HL-60 (cell line): Measurements from ENCODE around the gene TIFAB.

Experiments used
- DNase-seq, 2 experiments: peaks; one replicate each; pipeline ENCODE4 v3.0.0-alpha.2; 2010 to 2020; ENCODE audit warnings: low read depth in 1 of 2, low spot score in 1 of 2
- H3K27ac ChIP-seq: fragments of 250-450 bp; sonication (Bioruptor Pico); replicated peaks from 2 replicates; pipeline ENCODE4 v1.5.1; 2020; ENCODE audit warnings: mild to moderate bottlenecking, moderate library complexity
- H3K27me3 ChIP-seq: fragments of 250-450 bp; sonication (Bioruptor Pico); 2 replicates; pipeline ENCODE4 v1.5.1; 2021; ENCODE audit warnings: mild to moderate bottlenecking, moderate library complexity; ENCODE audit not compliant: insufficient read depth, poor library complexity, severe bottlenecking
- H3K4me3 ChIP-seq: replicated peaks from 2 replicates; pipeline ENCODE4 v1.5.1; 2011; ENCODE audit warnings: mild to moderate bottlenecking, control low read depth, low read length; ENCODE audit not compliant: insufficient read depth
- GABPA ChIP-seq: IDR thresholded peaks from 2 replicates; pipeline ENCODE4 v1.6.1; 2012; ENCODE audit warnings: low read depth
- POLR2AphosphoS5 ChIP-seq: IDR thresholded peaks from 2 replicates; pipeline ENCODE4 v1.6.1; 2012; ENCODE audit warnings: low read depth
- REST ChIP-seq: IDR thresholded peaks from 2 replicates; pipeline ENCODE4 v1.6.1; 2012; ENCODE audit warnings: low read depth; ENCODE audit not compliant: insufficient replicate concordance
- SPI1 ChIP-seq: IDR thresholded peaks from 2 replicates; pipeline ENCODE4 v1.6.1; 2012; ENCODE audit warnings: low read depth, mild to moderate bottlenecking, borderline replicate concordance
- TF ChIP-seq, protein P1 (sequence below): IDR thresholded peaks from one replicate; pipeline ENCODE4 v1.5.1; 2011; ENCODE audit warnings: low read length, control low read depth, inconsistent platforms; ENCODE audit not compliant: insufficient read depth

The TIFAB gene

GRCh38 chr5:135425641-135426040 lies 26.5 kb downstream of the TIFAB start:
- H3K27me3 ChIP-seq = no peaks in the 10 kb centered on the region
- DNase-seq = peak in 1 of 2 experiments; percentile 66
- TF ChIP-seq, protein P1, sequence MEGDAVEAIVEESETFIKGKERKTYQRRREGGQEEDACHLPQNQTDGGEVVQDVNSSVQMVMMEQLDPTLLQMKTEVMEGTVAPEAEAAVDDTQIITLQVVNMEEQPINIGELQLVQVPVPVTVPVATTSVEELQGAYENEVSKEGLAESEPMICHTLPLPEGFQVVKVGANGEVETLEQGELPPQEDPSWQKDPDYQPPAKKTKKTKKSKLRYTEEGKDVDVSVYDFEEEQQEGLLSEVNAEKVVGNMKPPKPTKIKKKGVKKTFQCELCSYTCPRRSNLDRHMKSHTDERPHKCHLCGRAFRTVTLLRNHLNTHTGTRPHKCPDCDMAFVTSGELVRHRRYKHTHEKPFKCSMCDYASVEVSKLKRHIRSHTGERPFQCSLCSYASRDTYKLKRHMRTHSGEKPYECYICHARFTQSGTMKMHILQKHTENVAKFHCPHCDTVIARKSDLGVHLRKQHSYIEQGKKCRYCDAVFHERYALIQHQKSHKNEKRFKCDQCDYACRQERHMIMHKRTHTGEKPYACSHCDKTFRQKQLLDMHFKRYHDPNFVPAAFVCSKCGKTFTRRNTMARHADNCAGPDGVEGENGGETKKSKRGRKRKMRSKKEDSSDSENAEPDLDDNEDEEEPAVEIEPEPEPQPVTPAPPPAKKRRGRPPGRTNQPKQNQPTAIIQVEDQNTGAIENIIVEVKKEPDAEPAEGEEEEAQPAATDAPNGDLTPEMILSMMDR = no peak
- TF ChIP-seq GABPA (no peak), SPI1 (no peak), POLR2AphosphoS5 (no peak), REST (no peak)
- H3K27ac ChIP-seq = peak overlapping the region; percentile 95
- H3K4me3 ChIP-seq = no peak overlapping the region

DNA sequence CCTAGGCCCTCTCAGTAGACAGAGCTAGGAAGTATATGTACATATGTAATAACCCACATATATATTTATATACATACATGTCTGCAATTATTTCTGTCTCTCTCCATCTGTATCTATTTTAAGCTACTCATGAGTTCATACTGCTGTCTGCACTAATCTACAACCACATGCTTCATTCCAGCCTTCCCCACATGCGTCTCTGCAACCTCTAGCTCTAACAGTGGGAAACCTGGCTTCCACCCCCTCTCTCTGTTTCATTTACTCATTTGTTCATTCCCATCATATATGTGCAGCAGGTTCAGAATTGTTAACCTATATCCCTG lies 28.3 kb downstream of the TIFAB start:
- no peak overlapping the region for H3K4me3 ChIP-seq
- peak overlapping the region; percentile 95 for H3K27ac ChIP-seq
- DNase-seq = no peak
- TF ChIP-seq, protein P1 = no peak
- no peak for TF ChIP-seq SPI1
- TF ChIP-seq REST = no peak
- TF ChIP-seq POLR2AphosphoS5 = no peak
- no peak for TF ChIP-seq GABPA
- no peaks in the 10 kb centered on the region for H3K27me3 ChIP-seq

GRCh38 chr5:135423146-135423845 lies 28.9 kb downstream of the TIFAB start:
- peak overlapping the region; percentile 95 for H3K27ac ChIP-seq
- no peaks in the 10 kb centered on the region for H3K27me3 ChIP-seq
- TF ChIP-seq SPI1 (peak; percentile 95), GABPA (no peak)
- peak in 1 of 2 experiments; percentile 45 for DNase-seq
- no peak overlapping the region for H3K4me3 ChIP-seq

DNA sequence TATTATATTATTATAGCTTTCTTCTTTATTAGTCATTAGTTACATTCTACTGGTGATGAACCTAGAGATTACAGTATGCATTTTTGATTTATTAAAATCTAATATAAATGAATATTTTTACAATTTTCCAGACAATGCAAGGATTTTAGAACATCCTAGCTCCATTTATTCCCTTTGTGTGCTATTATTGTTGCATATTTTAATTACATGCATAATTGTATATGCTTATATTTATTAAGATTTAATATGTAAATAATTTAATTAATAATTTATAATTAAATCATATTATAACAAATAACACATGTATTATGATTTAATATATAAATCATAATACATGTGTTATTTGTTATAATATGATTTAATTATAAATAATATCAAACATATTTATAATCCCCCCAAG lies 29.7 kb downstream of the TIFAB start:
- TF ChIP-seq, protein P1 = no peak
- TF ChIP-seq REST (no peak), SPI1 (no peak)
- DNase-seq = no peak
- Histone ChIP-seq H3K27me3 (no peaks in the 10 kb centered on the region), H3K27ac (no peak overlapping the region; the same call in 1 of the 2 replicates), H3K4me3 (no peak overlapping the region)
